ENCODE results near the gene AKR1D1. TPM values are rescaled to one million over a fixed set of nuclear protein-coding genes. Genes with fewer than 3 reads are reported as not detected.

Gene AKR1D1
- total and polyA plus RNA-seq, 2 of the 13 experiments (the other 11 are each of a cell fraction or from before 2014, with no cell fraction given) = 6.9 to 37.0 TPM

DNA sequence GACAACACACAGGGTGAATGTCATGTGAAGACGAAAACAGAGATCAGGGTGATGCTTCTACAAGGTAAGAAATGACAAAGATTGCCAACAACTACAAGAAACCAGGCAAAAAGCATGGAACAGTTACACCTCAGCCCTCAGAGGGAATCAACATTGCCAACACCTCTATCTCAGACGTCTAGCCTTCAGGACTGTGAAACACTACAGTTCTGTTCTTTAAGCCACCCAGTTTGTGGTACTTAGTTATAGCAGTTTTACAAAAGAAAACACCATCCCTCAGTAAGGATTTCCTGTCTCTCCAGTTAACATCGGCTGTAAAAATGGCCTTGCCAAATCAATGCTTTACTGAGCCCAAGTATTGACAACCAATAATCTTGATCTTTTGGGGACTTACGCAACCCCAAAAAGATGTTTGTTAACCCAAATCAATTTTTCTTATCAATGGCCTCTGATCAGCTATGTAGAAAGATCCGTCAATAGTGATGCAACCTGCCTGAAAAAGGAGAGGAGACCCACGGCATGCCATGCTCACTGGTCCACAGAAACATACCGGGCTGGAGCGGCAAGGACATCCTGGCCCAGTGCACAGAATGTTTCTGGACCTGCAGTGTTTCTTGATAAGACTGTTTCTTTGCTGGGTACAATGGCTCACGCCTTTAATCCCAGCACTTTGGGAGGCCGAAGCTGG lies 44.0 kb downstream of the AKR1D1 start (continued):
- TF ChIP-seq PTBP1 (IDR thresholded peaks at IDR 0.05; ENCODE audit: low read depth, low read length, poor library complexity, severe bottlenecking) (no peak), FOXP4 (CRISPR knock-in tag; IDR thresholded peaks at IDR 0.05) (peak; percentile 71), NFIB (CRISPR knock-in tag; IDR thresholded peaks at IDR 0.05; ENCODE audit: borderline replicate concordance) (no peak), ZNF296 (CRISPR knock-in tag; conservative IDR thresholded peaks at IDR 0.05) (no peak), SNAPC4 (CRISPR knock-in tag; IDR thresholded peaks at IDR 0.05) (no peak), SP5 (CRISPR knock-in tag; IDR thresholded peaks at IDR 0.05; ENCODE audit: borderline replicate concordance, low read depth) (no peak), ZNF333 (CRISPR knock-in tag; IDR thresholded peaks at IDR 0.05; ENCODE audit: borderline replicate concordance) (no peak), ZNF619 (CRISPR knock-in tag; IDR thresholded peaks at IDR 0.05) (no peak), ZNF75D (CRISPR knock-in tag; IDR thresholded peaks at IDR 0.05; ENCODE audit: borderline replicate concordance) (no peak), AHR (CRISPR knock-in tag; IDR thresholded peaks at IDR 0.05) (no peak), AKAP8 (CRISPR knock-in tag; IDR thresholded peaks at IDR 0.05) (no peak), TBX2 (CRISPR knock-in tag; IDR thresholded peaks at IDR 0.05; ENCODE audit: borderline replicate concordance) (no peak)
- TF ChIP-seq, protein P1, sequence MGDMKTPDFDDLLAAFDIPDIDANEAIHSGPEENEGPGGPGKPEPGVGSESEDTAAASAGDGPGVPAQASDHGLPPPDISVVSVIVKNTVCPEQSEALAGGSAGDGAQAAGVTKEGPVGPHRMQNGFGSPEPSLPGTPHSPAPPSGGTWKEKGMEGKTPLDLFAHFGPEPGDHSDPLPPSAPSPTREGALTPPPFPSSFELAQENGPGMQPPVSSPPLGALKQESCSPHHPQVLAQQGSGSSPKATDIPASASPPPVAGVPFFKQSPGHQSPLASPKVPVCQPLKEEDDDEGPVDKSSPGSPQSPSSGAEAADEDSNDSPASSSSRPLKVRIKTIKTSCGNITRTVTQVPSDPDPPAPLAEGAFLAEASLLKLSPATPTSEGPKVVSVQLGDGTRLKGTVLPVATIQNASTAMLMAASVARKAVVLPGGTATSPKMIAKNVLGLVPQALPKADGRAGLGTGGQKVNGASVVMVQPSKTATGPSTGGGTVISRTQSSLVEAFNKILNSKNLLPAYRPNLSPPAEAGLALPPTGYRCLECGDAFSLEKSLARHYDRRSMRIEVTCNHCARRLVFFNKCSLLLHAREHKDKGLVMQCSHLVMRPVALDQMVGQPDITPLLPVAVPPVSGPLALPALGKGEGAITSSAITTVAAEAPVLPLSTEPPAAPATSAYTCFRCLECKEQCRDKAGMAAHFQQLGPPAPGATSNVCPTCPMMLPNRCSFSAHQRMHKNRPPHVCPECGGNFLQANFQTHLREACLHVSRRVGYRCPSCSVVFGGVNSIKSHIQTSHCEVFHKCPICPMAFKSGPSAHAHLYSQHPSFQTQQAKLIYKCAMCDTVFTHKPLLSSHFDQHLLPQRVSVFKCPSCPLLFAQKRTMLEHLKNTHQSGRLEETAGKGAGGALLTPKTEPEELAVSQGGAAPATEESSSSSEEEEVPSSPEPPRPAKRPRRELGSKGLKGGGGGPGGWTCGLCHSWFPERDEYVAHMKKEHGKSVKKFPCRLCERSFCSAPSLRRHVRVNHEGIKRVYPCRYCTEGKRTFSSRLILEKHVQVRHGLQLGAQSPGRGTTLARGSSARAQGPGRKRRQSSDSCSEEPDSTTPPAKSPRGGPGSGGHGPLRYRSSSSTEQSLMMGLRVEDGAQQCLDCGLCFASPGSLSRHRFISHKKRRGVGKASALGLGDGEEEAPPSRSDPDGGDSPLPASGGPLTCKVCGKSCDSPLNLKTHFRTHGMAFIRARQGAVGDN (CRISPR knock-in tag; IDR thresholded peaks at IDR 0.05) = peak; percentile 20; the same call in 1 of the 2 replicates
- TF ChIP-seq, protein P2, sequence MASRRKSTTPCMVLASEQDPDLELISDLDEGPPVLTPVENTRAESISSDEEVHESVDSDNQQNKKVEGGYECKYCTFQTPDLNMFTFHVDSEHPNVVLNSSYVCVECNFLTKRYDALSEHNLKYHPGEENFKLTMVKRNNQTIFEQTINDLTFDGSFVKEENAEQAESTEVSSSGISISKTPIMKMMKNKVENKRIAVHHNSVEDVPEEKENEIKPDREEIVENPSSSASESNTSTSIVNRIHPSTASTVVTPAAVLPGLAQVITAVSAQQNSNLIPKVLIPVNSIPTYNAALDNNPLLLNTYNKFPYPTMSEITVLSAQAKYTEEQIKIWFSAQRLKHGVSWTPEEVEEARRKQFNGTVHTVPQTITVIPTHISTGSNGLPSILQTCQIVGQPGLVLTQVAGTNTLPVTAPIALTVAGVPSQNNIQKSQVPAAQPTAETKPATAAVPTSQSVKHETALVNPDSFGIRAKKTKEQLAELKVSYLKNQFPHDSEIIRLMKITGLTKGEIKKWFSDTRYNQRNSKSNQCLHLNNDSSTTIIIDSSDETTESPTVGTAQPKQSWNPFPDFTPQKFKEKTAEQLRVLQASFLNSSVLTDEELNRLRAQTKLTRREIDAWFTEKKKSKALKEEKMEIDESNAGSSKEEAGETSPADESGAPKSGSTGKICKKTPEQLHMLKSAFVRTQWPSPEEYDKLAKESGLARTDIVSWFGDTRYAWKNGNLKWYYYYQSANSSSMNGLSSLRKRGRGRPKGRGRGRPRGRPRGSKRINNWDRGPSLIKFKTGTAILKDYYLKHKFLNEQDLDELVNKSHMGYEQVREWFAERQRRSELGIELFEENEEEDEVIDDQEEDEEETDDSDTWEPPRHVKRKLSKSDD (CRISPR knock-in tag; IDR thresholded peaks at IDR 0.05; ENCODE audit: low read depth) = no peak

All from HepG2 (cell line).